Osteoblast (primary cell): ENCODE results near the gene MUC6. TPM values are rescaled to one million over a fixed set of nuclear protein-coding genes. Genes with fewer than 3 reads are reported as not detected.

Source experiments
- DNase-seq: peaks from one replicate; pipeline ENCODE4 v3.0.0; 2011; ENCODE audit warnings: low spot score, mixed read lengths; ENCODE audit not compliant: insufficient read length; ENCODE audit errors: missing footprints
- H2AFZ ChIP-seq: 2 replicates; pipeline ENCODE4 v1.6.0; 2011; ENCODE audit warnings: mild to moderate bottlenecking, low read length
- H3K27ac ChIP-seq: 2 replicates; pipeline ENCODE4 v1.5.1; 2011; ENCODE audit warnings: mild to moderate bottlenecking, low read depth, low read length, moderate library complexity
- H3K27me3 ChIP-seq: 2 replicates; pipeline ENCODE4 v1.6.0; 2012; ENCODE audit warnings: mild to moderate bottlenecking, control low read depth, inconsistent platforms, low read length, moderate library complexity; ENCODE audit not compliant: insufficient read depth
- H3K36me3 ChIP-seq: 2 replicates; pipeline ENCODE4 v1.5.1; 2011; ENCODE audit warnings: mild to moderate bottlenecking, low read length, control low read depth, moderate library complexity; ENCODE audit not compliant: insufficient read depth
- H3K4me1 ChIP-seq: 2 replicates; pipeline ENCODE4 v1.5.1; 2011; ENCODE audit warnings: mild to moderate bottlenecking, low read length, control low read depth, moderate library complexity; ENCODE audit not compliant: insufficient read depth
- H3K4me2 ChIP-seq: 2 replicates; pipeline ENCODE4 v1.6.0; 2011; ENCODE audit warnings: mild to moderate bottlenecking, low read length; ENCODE audit not compliant: insufficient read depth
- H3K4me3 ChIP-seq: fragments of 200-600 bp; sonication (generic); 3 replicates; pipeline ENCODE4 v1.5.1; 2012; ENCODE audit warnings: mild to moderate bottlenecking, low read length, inconsistent platforms; ENCODE audit not compliant: insufficient read depth
- H3K79me2 ChIP-seq: 2 replicates; pipeline ENCODE4 v1.6.0; 2012; ENCODE audit warnings: mild to moderate bottlenecking, low read length, control low read depth, inconsistent platforms; ENCODE audit not compliant: insufficient read depth
- H3K9me3 ChIP-seq: 2 replicates; pipeline ENCODE4 v1.5.1; 2011; ENCODE audit warnings: low read depth, low read length, control low read depth
- H4K20me1 ChIP-seq: 2 replicates; pipeline ENCODE4 v1.6.0; 2012; ENCODE audit warnings: mild to moderate bottlenecking, low read length, control low read depth; ENCODE audit not compliant: insufficient read depth
- CTCF ChIP-seq: IDR thresholded peaks from 2 replicates; pipeline ENCODE4 v1.5.1; 2011; ENCODE audit warnings: mild to moderate bottlenecking, low read depth, low read length, moderate library complexity; ENCODE audit errors: extremely low read depth
- total RNA-seq: library from RNA; depleted of rRNA; stranded (reverse); fragments of >200 nt; gene quantifications from 2 replicates; pipeline ENCODE4 v1.2.3, GENCODE V29; 2012

Gene MUC6
- total RNA-seq, 1 donor: not detected

- Histone ChIP-seq H2AFZ (no peak overlapping the region), H3K4me3 (no peak overlapping the region), H3K27me3 (no peaks in the 10 kb centered on the region), H3K4me2 (no peak overlapping the region), H3K79me2 (no peaks in the 10 kb centered on the region), H3K27ac (no peak overlapping the region), H3K4me1 (no peaks in the 10 kb centered on the region), H4K20me1 (no peaks in the 10 kb centered on the region), H3K9me3 (no peaks in the 10 kb centered on the region), H3K36me3 (no peaks in the 10 kb centered on the region)
- peak; percentile 86 for DNase-seq
- TF ChIP-seq CTCF: no peak
Observed at GRCh38 chr11:1083621-1084551, 47.4 kb upstream of the MUC6 start.

GRCh38 chr11:1082728-1083620 lies 46.5 kb upstream of the MUC6 start:
- Histone ChIP-seq H3K79me2 (no peaks in the 10 kb centered on the region), H3K27ac (no peak overlapping the region), H3K4me2 (no peak overlapping the region), H3K4me3 (no peak overlapping the region), H2AFZ (no peak overlapping the region), H3K36me3 (no peaks in the 10 kb centered on the region), H3K27me3 (no peaks in the 10 kb centered on the region), H4K20me1 (no peaks in the 10 kb centered on the region), H3K4me1 (no peaks in the 10 kb centered on the region), H3K9me3 (no peaks in the 10 kb centered on the region)
- no peak for TF ChIP-seq CTCF
- DNase-seq: peak; percentile 82

GRCh38 chr11:1082346-1082727 lies 45.8 kb upstream of the MUC6 start:
- Histone ChIP-seq H3K79me2 (no peaks in the 10 kb centered on the region), H3K27me3 (no peaks in the 10 kb centered on the region), H4K20me1 (no peaks in the 10 kb centered on the region), H2AFZ (no peak overlapping the region), H3K36me3 (no peaks in the 10 kb centered on the region), H3K9me3 (no peaks in the 10 kb centered on the region), H3K27ac (no peak overlapping the region), H3K4me2 (no peak overlapping the region), H3K4me1 (no peaks in the 10 kb centered on the region), H3K4me3 (no peak overlapping the region)
- peak; percentile 73 for DNase-seq
- no peak for TF ChIP-seq CTCF
